HG03520 (cell line): ENCODE data around the gene CACNA1G.

Source experiments
- ATAC-seq: cut with Tn5 transposase; IDR thresholded peaks from one replicate; pipeline ENCODE4 v1.9.1; 2021; ENCODE audit warnings: mild to moderate bottlenecking, moderate library complexity; ENCODE audit not compliant: unreplicated experiment

CACNA1G gene

DNA sequence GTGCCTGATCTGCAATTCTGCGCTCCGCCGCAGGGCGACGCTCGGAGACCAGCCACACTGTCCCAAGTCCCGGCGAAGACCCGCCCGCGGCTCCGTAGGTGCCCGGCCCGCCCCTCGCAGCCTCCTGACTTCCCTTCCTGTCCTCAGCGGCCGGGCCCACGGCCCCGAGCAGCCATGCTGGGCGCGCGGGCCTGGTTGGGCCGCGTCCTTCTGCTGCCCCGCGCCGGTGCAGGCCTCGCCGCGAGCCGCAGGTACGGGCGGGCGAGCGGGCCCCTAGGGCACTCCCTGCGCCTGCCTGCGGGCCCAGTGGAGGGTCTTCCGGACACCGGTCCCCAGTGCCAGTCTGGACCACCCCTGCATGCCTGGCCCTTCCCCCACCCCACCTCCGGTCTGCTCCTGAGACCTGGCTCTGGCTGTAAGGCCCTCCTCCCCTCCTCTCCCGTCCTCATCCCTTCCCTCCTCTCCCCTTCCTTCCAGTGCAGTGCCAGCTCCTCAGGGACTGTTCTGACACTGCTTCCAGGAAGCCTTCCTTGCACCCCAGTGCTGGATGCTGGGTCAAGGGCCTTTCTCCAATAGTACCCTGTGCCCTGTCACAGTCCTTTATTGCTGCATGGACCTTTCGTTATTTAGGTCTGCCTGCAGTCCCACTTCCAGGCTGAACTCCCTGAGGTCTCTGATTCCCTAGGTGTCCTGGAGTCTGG, 13.3 kb upstream of the CACNA1G start, which contains the start of gene SPATA20:
Gene SPATA20, plus strand, starts transcription at position 140 of the 701 bp plus-strand sequence. Its CDS starts 35 bp downstream, at position 175.
- ATAC-seq, result peak; percentile 70

GRCh38 chr17:50547736-50548083, 12.8 kb upstream of the CACNA1G start:
- ATAC-seq, result no peak

GRCh38 chr17:50548831-50549230, 11.7 kb upstream of the CACNA1G start:
- no peak for ATAC-seq

GRCh38 chr17:50549256-50549941, 11.1 kb upstream of the CACNA1G start:
- ATAC-seq, result no peak

DNA sequence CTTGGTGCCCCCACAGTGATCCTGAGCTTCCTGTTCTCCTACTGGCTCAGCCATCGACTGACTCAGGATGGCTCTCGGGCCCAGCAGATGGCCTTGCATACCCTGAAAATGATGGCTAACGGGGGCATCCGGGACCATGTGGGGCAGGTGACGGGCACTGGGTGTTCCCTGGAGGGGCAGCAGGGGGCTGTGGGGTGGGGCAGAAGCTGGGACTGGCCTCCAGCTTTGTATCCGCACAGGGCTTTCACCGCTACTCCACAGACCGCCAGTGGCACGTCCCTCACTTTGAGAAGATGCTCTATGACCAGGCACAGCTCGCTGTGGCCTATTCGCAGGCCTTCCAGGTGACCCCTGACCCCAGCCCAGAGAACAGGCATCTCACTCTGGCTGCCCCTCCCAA, 10.5 kb upstream of the CACNA1G start:
- no peak for ATAC-seq

DNA sequence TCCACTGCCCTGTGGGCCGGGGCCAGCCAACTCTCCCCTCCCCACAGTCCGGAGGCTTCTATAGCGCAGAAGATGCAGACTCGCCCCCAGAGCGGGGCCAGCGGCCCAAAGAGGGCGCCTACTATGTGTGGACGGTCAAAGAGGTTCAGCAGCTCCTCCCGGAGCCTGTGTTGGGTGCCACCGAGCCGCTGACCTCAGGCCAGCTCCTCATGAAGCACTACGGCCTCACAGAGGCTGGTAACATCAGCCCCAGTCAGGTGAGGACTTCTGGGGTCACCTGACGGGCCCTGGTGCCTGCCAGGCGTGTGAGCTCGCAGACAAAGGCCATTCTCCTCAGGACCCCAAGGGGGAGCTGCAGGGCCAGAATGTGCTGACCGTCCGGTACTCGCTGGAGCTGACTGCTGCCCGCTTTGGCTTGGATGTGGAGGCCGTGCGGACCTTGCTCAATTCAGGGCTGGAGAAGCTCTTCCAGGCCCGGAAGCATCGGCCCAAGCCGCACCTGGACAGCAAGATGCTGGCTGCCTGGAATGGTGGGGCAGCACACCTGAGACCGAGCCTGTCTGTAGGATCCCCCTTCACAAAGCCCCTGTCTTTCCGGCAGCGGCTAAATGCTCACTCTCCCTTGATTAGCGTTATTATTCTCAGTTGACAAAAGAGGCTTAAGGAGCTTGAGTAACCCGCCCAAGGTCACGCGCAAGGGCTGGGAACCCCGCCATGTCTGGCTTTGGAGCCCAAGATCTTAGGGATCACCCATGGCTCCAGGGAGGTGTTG, 9.7 kb upstream of the CACNA1G start:
- no peak for ATAC-seq

DNA sequence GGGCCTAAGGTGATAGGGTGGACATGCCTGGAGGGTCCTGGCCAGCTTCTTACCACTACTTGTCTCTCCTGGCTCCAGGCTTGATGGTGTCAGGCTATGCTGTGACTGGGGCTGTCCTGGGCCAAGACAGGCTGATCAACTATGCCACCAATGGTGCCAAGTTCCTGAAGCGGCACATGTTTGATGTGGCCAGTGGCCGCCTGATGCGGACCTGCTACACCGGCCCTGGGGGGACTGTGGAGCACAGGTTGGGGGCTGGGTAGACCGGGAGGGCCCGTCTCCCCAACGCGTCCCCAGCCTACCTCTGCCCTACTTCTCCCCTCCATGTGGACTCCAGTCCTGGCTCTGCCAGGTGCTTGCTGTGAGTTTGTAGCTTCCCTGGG, 9.1 kb upstream of the CACNA1G start:
- ATAC-seq, result no peak

GRCh38 chr17:50551884-50552283, 8.6 kb upstream of the CACNA1G start:
- no peak for ATAC-seq

DNA sequence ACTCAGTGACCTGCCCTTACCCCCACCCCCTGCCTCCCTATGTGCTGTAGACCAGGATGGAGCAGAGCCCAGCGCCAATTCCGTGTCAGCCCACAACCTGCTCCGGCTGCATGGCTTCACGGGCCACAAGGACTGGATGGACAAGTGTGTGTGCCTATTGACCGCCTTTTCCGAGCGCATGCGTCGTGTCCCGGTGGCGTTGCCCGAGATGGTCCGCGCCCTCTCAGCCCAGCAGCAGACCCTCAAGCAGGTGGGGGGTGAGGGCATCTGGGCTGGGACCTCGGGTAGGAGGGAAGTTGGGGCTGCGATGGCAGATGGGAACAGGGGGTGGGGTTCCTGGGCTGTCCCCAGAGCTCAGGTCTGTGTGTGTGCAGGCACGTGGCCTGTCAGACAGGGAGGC, 6.3 kb upstream of the CACNA1G start:
- no peak for ATAC-seq

- ATAC-seq, result no peak
Measured at GRCh38 chr17:50556803-50557202, 3.7 kb upstream of the CACNA1G start.

DNA sequence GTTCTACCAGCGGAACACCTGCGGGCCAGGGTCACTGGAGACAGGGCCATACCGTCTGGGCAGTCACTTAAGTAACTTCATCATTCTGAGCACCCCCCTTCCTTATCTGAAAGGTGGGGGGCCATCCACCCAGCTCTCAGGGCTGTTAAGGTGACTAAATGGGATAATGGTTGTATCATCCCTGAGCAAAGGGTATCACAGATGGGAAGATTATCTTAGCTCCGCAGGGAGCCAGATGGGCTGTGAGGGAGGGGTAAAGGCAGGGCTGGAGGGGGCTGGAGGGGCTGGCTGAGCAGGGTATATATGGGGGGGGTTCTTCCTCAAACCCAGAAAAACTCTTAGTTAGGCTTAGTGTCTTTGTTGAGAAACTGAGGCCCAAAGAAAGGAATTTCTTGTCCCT, 2.9 kb upstream of the CACNA1G start:
- no peak for ATAC-seq

DNA sequence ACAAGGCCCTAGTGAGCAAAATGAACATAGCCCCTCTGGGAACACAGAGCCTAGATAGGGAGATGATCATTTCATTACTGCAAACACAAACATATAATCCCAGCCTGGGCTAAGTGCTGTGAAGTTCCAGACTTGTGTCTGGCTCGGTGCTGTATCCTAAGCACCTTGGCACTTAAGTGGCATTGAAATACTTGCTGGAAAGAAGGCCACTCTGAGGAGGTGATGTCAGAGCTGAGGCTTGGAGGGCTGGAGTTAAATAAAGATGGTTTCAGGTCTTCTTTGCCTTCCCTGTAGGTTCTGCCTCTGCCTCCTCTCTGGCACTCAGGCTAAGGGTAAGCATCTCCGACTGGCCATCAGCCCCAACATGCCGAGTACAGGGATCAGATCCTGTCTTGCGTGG, 2.4 kb upstream of the CACNA1G start:
- no peak for ATAC-seq

DNA sequence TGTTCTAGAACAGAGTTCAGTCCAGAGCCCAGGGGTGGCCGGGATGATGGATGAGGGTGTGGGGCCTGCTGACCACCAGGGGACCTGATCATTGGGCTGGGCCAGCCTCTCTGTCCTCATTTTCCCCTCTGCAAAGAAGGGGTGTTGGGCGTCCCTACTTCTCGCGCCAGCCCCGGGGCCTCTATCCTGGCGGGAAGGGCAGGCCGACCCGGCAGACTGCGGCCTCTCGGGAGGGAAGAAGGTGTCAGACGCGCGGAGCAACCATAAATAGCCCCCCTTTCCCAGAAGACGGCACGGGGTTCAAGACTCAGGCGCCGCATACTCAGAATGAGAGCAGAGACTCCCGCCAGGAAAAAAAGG, 2.0 kb upstream of the CACNA1G start:
- ATAC-seq, result no peak

DNA sequence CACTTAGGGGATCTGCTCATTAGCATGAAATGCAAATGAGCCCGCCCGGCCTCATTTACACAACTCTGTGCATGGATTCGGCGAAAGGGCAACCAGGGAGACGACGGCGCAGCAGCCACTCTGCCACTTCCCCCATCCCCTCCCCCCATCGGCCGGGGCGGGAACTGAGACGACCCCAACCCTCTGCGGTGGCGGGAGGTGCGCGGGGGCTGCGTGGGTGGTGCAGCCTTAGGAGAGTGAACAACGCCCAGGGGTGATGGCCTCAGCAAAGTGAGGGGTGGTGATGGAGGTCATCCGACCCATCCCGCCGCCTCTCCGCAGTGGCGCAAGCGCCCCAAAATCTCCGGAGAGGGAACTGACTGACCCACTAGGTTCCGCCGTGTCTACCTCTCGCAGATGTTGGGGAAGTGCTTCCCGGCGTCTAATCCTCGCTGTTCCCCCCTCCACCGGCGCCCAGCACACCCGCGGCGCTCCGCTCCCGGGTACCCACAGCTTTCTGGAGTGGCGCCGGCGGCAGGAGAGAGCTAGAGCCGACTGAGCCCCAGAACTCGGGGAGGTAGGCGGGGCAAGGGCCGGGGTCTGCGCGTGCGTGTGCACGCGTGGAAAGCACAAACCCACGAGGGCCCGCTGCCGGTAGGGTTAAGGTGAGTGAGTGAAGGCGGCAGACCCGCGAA, 1.4 kb upstream of the CACNA1G start:
- no peak for ATAC-seq

- ATAC-seq, result no peak
Measured at GRCh38 chr17:50559674-50560184, 786 bp upstream of the CACNA1G start.

DNA sequence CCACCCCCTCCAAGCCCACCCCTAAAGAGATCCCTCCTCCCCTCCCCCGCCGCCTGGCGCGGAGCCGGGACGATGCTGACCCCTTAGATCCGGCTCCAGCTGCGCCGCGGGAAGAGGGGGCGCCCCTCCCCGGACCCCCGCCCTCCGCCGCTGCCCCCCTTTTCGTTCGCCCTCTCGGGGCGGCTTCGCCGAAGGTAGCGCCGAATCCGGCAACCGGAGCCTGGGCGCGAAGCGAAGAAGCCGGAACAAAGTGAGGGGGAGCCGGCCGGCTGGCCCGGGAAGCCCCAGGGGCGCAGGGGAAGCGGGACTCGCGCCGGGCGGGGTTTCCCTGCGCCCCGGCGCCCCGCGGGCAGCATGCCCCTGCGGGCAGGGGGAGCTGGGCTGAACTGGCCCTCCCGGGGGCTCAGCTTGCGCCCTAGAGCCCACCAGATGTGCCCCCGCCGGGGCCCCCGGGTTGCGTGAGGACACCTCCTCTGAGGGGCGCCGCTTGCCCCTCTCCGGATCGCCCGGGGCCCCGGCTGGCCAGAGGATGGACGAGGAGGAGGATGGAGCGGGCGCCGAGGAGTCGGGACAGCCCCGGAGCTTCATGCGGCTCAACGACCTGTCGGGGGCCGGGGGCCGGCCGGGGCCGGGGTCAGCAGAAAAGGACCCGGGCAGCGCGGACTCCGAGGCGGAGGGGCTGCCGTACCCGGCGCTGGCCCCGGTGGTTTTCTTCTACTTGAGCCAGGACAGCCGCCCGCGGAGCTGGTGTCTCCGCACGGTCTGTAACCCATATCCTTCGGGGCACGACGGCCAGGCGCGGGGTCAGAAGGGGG, 623 bp downstream of the CACNA1G start:
- no peak for ATAC-seq

GRCh38 chr17:50561746-50562141, 1.2 kb downstream of the CACNA1G start:
- no peak for ATAC-seq

DNA sequence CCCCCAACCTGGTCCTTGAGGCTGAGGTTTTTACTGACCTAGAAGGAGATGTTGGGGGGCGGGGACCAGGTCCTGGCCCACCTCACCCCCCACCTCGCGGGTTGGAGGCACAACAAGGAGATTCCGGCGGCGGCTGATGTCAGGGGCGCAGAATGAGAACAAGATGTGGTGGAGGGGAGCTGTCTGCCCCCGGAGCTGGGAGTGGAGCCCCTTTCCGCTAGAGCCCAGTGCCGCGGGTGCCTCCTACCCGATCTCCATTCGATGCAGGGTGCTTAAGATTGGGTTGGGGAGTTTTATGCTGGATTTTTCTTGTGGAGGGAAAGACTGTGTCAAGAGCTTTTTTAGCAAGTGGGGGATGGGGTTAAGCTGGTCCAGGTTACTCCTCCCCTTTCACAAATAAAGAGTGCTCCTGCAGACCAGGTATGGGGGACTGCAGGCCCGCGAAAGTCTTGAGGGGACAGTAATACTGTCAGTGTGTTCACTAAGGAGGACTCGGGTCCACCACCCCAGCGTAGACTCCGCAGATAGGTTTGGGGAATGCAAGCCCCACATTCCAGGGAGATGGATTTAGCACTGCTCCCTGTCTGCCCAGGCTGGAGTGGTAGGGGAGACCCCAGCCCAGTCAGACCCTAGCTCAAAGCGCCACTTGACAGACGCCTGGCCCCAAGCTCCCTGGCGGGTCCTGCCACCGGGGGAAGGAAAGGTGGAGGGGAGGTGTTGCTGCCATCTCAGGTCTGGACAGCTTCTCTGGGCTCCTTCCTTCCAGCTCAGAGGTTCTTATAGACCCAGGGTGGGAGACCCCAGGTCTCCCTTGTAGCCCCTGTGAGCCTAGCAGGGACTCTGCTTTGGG, 2.0 kb downstream of the CACNA1G start:
- ATAC-seq, result no peak

- no peak for ATAC-seq
Measured at GRCh38 chr17:50563092-50563511, 2.6 kb downstream of the CACNA1G start.
